Dermis microvascular lymphatic vessel endothelial cell (primary cell): Measurements from ENCODE around the gene GRM8. TPM values are rescaled to one million over a fixed set of nuclear protein-coding genes. Genes with fewer than 3 reads are reported as not detected.

Source experiments
- DNase-seq, 2 donors: peaks; one replicate each; pipeline versions ENCODE4 v3.0.0 to v3.0.0-alpha.2; 2010; ENCODE audit warnings: low read depth in 2 of 2
- total RNA-seq: library from RNA; depleted of rRNA; stranded (reverse); fragments of >200 nt; gene quantifications from 2 replicates; pipeline ENCODE4 v1.2.1, GENCODE V29; 2014

GRM8 gene
- total RNA-seq, 1 donor from 2014 or later: not detected

DNA sequence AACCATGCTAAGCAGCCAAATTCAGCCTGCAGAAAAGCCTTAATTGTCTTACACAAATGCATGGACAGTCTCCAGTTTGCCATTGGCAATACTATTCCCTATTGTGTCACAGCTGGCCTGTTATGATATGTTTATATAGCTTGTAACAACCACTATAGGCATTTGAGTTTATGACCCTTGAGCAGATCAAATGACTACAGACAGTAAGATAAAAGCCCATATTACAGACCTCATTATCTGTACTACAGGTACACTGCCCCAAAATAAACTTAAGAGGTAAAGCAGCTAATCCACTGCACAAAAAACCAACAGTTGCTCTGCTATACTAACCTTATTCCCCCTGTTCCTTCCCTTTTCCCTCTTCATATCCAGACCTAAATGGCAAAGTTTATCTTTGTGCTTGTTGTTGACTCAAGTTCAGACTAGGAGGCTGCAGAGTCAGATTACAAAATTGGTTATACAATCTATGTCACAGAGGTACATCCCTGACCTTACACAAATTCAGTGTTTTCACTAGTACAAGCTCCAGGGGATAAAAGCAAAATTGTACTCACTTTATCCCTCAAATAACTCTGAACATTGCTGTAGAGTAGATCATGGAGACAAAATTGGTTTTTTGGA is 218.4 kb downstream of the GRM8 start:
- no peak for DNase-seq

DNA sequence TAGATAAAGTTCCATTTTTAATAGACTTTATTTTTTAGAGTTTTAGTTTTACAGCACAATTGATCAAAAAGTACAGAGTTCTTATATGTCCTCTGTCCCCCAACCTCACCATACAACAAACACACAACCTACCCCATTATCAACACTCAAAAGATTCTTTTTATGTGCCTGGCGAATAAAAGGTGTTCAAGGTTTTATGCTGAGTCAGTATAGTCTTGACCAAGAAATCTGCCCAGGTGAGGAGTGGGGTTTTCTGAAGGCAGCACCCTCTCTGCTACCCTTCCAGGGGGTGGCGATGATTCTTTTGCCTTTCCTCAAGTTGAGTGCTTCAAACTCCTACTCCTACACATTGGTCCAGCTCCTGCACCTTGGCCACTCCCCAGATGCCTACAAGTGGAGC is 222.9 kb downstream of the GRM8 start:
- no peak for DNase-seq

DNA sequence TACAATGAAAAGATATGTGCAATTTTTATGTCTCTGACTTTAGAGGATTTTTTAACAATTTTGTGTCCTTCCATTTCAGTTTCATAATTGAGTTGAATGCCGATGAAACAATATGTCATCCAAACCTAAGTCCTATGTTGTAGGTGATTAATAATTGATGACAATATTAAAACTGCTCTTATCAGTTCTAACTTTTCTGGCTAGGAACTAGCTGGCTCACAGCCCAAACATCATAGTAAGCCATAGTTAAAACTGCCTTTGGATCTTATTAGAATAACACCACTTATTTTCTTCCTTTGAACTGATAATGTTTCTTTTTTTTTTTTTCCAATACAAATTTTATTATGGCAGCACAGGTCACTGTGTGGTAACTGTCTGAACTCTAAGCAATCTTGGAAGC is 230.9 kb downstream of the GRM8 start:
- DNase-seq: no peak

DNA sequence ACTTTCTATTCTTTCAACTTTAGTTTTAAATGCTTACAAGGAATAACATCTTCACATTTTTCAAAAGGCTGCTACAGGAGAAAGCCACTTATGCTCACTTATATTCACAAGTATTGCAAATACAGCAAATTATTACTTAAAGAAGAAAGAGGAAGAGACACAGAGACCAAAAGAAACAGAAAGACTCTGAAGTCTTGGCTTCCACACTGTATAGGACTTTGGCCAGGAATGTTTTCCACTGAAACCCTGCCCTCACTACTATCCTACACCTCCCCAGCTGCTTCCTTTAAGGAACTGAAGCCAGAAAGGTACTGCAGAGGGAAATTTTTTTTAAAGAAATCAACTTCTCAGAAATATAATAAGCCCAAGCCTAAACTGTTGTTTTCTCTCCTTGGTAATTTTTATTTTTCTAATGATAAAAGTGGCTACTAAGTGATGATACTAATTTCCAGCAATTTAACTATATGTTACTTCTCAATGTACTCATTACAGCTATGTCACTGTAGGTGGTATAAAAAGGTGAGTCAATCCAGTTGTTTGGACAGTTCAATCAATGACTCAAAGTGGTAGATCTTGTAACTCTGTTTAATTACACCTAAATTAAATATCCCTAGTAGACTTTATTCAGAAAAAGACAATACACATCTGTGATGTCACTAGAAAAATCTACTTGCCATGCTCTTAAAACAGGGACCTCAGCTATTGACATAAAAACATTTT is 231.6 kb downstream of the GRM8 start:
- DNase-seq: no peak

DNA sequence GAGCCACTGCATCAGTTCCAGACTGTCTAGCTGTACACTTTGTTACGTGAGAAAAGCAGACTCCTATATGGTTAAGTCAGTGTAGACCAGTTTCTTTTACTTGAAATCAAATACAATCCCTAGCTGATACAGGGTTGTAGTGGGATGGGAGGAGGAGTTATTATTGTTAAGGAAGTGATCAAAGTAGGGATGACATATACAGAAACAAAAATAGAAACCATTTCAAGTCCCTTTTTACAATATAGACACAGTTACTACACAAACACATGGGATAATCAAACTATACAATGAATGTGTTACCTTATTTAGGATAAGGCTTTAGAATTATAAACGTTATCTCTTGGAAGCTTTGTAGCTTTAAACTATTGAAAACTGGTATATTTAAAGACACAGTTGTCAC is 233.9 kb downstream of the GRM8 start:
- no peak for DNase-seq

DNA sequence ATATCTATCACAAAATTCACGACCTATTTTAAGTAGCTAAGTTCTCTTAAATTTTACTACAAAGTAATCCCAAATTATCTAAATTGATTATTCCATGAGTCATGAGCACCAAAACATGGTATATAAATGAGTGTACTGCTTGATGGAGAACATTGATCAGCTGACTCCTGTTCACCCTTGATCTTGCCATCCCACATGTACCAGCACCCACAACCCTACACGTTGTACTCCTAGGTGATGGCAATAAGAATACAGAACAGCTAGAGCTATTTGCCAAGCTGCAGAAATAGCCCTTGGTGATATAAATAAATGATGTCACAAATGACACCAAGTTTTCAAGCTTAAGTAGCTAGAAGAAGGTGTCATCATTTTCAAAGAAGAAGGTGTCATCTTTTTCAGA is 235.5 kb downstream of the GRM8 start:
- DNase-seq: no peak

DNA sequence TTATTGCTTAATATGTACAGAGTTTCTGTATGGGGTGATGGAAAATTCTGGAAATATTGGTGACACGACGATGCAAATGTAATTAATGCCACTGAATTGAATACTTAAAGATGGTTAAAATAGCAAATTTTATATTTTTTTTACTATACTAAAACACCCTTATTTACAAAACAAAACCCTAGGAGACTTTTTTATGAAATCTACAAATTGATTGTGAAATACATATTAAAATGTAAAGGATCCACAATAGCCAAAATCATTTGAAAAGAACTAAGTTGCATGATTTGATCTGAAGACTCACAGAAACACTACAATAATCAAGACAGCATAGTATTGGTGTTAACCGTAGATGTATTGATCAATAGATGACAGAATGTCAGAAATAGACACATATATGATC is 252.0 kb downstream of the GRM8 start:
- no peak for DNase-seq

DNA sequence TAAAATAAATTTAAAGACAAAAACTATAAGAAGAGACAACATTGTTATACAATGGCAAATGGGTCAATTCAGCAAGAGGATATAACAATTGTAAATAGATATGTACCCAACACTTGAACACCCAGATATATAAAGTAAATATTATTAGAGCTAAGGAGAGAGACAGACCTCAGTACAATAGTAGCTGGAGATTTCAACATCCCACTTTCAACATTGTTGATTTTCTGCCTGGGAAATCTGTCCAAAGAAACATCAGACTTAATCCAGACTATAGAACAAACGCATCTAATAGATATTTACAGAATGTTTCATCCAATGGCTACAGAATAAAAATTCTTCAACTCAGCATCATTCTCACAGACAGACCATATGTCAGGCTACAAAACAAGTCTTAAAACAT is 256.1 kb downstream of the GRM8 start:
- DNase-seq: no peak

DNA sequence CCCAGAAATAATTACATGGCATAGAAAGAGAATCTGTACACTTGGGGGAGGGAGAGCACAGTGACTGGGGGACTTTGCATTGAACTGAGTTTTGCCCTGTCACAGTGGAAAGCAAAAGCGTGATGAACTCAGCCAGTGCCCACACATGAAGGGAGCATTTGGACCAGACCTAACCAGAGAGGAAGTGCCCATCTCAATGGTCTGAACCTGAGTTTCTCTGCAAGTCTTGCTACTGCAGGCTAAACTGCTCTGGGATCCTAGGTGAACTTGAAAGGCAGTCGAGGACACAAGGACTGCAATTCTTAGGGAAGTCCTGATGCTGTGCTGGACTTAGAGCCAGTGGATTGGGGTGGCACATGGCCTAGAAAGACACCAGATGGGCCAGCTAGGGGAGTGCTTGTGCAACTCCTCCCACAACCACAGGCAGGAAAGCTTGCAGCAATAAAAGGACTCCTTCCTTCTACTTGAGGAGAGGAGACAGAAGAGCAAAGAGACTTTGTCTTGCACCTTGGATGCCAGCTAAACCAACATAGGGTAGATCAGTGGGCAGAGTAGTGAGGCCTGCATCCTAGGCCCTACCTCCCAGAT is 259.0 kb downstream of the GRM8 start:
- no peak for DNase-seq

DNA sequence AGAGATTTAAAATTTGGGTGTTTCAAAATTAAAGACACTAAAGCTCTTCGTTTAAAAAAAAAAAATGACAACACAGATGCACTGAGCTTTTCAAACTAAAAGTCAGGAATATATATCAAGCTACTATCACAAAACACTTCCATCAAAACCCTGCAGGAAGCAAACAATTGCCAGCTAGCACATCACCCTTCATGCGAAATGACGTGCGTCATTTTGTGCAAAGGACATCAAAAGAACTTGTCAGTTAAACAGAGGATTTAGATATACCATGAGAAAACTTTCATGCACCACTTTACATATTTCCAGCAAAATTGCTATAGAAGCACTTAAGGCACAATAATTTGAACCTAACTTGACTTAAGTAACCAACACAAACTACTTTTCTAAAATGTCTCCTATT is 264.7 kb downstream of the GRM8 start:
- DNase-seq: no peak

DNA sequence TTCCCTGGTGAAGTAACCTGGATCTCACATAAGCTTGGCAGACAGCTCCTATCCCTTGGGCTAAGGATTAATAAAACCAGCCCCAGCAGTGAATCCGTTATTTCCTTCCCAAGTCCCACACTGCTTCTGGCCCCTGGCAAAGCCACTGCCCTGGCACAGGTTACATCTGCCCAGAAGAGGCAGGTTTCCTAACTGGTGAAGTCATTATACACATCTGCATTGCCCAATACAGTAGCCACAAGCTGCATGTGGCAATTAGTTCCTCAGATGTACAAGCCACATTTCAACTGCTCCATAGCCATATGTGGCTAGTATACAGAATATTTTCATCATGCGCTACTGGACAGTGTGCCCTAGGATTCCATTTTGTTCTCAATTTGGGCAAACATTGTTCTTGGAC is 273.0 kb downstream of the GRM8 start:
- DNase-seq: no peak

DNA sequence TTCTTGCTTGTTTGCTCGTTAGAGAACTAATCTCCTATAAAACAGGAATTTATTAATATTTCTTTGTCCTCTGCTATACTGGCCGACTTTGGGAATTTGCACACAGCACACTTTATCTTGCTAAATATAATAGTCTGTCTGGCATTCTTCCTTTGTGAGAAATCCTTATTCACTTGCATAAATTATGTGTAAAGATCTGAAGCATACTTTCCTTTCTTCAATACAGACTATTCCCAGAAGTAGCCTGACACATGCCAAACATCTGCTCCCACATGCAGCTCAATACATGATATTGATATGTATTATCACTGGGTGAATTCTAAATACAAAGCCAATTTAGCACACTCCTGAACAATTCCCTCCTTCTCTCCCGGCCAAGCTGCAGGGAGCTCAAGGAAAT is 273.9 kb downstream of the GRM8 start:
- no peak for DNase-seq

DNA sequence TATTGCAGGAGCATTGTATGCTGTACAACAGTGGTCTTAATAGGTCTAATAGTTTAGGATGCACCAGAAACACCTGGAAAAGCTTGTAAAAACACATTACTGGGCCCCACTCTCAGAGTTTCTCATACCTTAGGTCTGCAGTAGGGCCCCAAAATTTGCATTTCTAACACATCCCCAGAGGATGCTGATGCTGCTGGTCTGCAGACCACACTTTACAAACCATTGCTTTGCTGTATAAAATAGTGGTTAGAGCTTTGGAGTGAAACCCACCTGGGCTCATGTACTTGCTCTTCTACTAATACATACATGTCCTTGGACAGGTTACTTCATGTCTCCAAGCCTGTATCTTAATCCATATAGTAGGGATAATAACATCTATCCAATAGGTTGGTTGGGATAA is 279.7 kb downstream of the GRM8 start:
- no peak for DNase-seq

DNA sequence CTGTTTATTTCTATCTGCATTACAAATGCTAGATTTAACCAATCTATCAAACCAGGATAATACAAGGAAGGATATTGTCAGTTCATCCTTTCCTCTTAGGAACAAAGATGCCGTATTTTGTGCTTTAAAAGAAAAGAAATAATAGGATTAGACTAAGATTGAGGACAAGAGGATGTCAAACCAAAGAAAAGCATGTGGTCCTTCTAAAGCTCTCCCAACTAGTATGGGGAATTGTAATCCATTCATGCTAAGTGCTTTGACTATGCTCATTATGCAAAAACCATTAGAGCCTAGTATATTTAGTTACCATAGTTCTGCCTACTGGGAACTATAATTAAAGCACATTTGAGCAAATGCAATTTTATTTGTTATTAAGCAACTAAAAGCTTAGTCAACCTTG is 280.2 kb downstream of the GRM8 start:
- no peak for DNase-seq

DNA sequence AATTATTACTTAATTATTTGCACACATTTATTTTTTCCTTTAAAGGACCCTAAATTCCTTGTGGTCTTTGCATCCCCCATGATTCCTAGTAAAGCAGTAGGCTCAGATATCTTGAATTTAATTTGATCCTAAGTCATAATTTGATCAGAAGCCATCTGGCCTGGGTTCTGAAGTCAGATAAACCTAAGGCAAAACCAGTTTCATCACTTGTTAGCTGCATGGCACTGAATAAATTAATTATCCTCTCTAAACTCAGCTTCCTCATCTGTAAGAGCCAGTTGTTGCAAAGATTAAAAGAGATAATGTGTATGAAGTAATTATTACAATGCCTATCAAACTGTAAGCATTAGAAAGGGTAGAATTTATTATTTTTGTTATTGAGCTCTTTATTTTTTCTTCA is 293.1 kb downstream of the GRM8 start:
- DNase-seq: no peak

DNA sequence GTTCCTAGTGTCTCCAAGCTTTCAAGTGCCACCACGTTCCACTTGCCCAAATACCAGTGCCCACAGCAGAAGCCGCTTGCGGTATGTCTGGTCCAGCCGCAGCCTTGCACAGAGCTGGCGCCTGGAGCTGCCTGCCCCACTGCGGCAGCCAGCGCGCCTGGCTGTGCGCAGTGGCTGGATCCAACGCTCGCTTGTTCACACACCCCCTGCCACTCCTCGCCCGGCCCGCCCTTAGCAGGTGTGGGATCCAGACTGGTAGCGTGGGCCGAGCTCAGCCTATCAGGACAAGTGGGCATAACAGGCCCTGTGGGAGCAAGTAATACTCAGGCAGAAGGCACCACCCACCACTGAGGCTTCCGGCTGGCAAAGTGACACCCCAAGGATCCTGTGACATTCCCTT is 294.4 kb downstream of the GRM8 start:
- DNase-seq: no peak

DNA sequence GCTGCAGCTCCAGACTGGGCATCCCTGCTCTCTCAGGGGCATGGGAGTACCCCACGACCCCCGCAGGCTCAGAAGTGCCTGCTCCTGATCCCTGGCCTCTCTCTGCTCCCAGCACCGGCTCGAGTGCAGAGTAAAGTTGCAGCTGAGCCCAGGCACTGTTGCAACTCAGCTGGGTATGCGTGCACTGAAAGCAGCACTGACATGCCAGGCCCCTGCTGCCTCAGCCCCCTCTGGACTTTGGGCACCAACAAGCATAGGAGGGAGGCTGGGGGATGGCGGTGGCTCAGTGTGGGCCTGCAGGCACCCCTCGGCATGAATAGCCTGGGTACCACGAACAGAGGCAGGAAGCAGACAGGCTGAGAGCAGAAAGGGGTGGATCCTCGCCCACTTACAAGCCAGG is 295.3 kb downstream of the GRM8 start:
- no peak for DNase-seq

DNA sequence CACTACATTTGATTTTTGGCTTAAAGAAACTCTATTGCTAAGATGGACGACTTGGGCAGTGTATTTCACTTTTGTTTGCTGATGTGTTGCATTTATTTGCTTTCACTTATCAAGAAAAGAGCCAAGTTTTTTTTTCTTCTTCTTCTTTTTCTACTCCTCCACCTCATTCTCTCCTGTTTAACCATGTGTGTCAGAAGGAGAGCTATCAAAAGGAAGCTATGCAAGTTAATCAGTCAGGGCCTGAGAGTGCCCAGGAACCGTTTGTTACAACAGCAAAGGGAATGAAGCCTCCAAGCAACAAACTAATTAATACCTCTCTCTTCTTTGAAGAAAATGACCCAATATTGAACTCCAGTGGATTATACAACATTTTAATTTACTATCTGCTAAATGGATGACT is 299.3 kb downstream of the GRM8 start:
- no peak for DNase-seq

DNA sequence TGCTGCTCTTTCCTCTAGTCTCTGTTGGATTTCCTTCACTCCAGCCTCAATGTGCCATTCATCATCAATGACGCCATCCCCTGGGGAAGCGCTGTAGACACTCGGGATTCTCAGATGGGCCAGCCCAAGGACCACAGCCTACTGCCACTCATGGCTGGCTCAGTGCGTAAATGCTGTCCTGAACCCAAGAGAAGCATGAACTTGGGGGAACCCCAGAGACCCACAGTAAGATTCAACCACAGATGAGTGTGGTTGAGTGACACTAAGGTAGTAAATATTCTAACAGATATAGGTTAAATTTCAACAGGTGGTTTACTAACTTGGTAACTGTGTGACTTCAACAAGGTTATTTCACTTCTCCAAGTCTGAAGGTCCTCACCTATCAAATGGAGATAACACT is 304.1 kb downstream of the GRM8 start:
- DNase-seq: no peak

DNA sequence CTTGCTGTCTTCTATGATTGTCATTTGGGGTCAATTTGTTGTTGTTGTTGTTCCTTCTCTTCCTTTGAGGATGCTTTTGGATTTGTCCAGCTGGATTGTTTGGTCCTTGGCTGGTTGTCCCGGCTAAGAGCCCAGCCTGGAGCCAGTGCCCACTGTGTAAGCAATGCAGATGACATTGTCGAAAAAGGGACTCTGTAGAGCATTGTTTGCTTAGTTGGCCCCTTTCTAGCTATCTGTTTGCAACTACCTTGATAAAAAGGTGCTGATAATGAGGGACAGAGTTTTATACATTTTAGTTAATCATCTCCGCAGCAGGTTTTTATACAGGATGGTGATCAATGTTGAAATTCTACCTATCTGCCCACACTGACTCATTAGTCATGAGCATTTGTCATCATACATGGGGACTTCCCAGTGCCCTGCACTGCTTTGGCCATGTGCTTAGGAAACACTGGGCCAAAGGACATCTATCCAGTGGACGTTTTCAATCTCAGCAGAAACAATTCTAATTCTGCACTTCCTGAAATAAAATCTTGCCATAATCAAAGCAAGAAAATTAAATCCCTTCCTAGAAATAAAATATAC is 311.9 kb downstream of the GRM8 start:
- DNase-seq: no peak

DNA sequence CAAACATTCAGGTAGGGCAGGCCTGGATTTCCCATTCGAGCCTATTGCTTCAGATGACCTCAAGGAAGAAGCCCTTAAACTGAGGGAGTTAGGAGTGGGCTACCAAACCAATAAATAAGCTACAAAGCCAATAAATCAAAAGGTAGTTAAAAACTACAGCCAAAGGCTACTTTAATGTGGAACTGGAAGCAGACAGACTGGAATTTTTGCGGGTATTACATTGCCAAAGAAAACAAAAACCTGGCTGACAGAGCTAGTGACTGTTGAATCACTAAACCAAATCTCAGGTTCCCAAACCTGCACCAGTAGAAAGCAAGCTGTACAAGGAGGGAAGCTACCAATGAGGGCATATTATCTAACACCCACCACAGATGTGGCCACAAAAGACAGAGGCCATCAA is 315.6 kb downstream of the GRM8 start:
- no peak for DNase-seq

DNA sequence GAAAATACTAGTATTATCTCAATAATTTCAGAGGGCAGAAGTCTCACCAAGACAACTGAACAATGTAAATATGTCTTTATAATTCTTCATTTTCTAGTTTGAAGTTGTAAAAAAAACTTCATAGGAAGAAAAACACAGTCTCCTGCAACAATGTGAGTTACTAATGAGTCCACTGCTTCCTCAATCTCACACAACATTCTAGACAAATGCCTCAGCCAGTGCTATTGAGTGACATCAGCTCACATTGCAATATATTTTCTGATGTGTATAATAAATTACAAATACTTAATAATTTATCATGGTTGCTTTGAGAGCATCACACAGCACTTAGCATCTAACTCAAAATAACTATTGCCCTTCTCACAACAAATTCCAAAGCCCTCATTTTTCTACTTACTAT is 321.2 kb downstream of the GRM8 start:
- DNase-seq: no peak

DNA sequence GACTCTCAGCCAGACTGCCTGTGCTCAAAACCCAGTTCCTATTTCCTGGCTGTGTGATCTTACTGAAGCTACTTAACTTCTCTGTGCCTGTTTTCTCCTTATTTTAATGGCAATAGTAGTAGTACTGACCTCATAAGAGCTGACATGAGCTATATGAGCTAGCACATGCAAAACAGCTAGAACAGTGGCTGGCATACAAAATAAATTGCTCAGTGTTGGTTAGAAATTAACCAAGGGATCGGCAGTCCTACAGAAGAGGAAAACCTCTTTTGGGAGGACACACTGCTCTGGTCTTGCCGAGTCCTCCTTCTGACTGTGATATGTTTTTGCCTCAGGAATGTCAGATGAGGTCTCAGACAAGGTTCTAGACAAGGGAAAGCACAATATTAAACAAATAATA is 322.6 kb downstream of the GRM8 start:
- no peak for DNase-seq
